Heart left ventricle (tissue), 16 donors: ENCODE measurements around the gene TAF4B. TPM values are rescaled to one million over a fixed set of nuclear protein-coding genes. Genes with fewer than 3 reads are reported as not detected.
"Not testable (repeated sequence)": the region's sequence is repeated elsewhere in the genome, so short reads cannot be mapped to it uniquely, and the experiment has no call there.

ENCODE experiments used
- ATAC-seq, 4 donors: fragments of 200-7000 bp; cut with Tn5 transposase; one replicate each; pipeline ENCODE4 v1.9.1; 2020 to 2022; ENCODE audit warnings: moderate library complexity in 4 of 4, mild to moderate bottlenecking in 3 of 4, moderate number of reproducible peaks in 1 of 4
- DNase-seq, 5 donors: peaks; one replicate each; pipeline ENCODE4 v3.0.0-alpha.2; 2020
- H3K27ac ChIP-seq, 12 donors: fragments of 200-600 bp; sonication (generic) in 4 of 12; one replicate each; pipeline versions ENCODE4 v1.5.0 to v1.8.0; 2016 to 2022; ENCODE audit warnings: mild to moderate bottlenecking in 2 of 12
- H3K27me3 ChIP-seq, 9 donors: fragments of 200-600 bp; sonication (generic) in 2 of 9; one replicate each; pipeline versions ENCODE4 v1.5.1 to v1.8.0; 2016 to 2022; ENCODE audit warnings: mild to moderate bottlenecking in 3 of 9
- H3K36me3 ChIP-seq, 9 donors: fragments of 200-600 bp; sonication (generic) in 2 of 9; one replicate each; pipeline versions ENCODE4 v1.5.0 to v1.8.0; 2018 to 2022; ENCODE audit warnings: mild to moderate bottlenecking in 2 of 9
- H3K4me1 ChIP-seq, 12 donors: fragments of 200-600 bp; sonication (generic) in 4 of 12; one replicate each; pipeline versions ENCODE4 v1.5.0 to v1.8.0; 2016 to 2022; ENCODE audit warnings: mild to moderate bottlenecking in 3 of 12
- H3K4me3 ChIP-seq, 12 donors: fragments of 200-600 bp; sonication (generic) in 4 of 12; one replicate each; pipeline versions ENCODE4 v1.5.0 to v1.8.0; 2017 to 2022; ENCODE audit warnings: mild to moderate bottlenecking in 9 of 12, moderate library complexity in 4 of 12
- H3K9me3 ChIP-seq, 12 donors: fragments of 200-600 bp; sonication (generic) in 4 of 12; one replicate each; pipeline versions ENCODE4 v1.5.0 to v1.8.0; 2016 to 2022; ENCODE audit warnings: mild to moderate bottlenecking in 1 of 12
- CTCF ChIP-seq, 12 donors: fragments of 200-600 bp; sonication (generic) in 4 of 12; IDR thresholded peaks; one replicate each; pipeline versions ENCODE4 v1.5.0 to v1.8.0; 2018 to 2022; ENCODE audit warnings: antibody characterized with exemption in 12 of 12, mild to moderate bottlenecking in 5 of 12
- POLR2A ChIP-seq, 2 donors: fragments of 450-650 bp; IDR thresholded peaks; one replicate each; pipeline ENCODE4 v1.6.1; 2017; ENCODE audit warnings: antibody characterized with exemption in 2 of 2, mild to moderate bottlenecking in 2 of 2, moderate library complexity in 2 of 2
- WGBS, 4 donors: extraction: QIAGEN DNeasy Blood & Tissue Kit in 2 of 4; methylation state at CpG; one replicate each; pipeline versions ENCODE4 v1.1.5 to v1.1.7; 2013 to 2018; 5-methylcytosine and 5-hydroxymethylcytosine counted together
- intact Hi-C, 10 donors: fragments of 100-400 bp; cut with DNase I; formaldehyde crosslinking; loops; one replicate each; pipeline versions ENCODE4 v1.11.1 to v1.14.2; 2022
- polyA plus RNA-seq, 2 donors: library from polyadenylated mRNA; stranded (reverse); fragments of 200-250 nt; gene quantifications; one replicate each; pipeline ENCODE4 v1.2.3, GENCODE V29; 2013
- total RNA-seq, 9 donors: library from RNA; depleted of rRNA in 2 of 9; stranded (reverse); fragments of >200 nt in 2 of 9; fragmentation: NEBNext Ultra II Directional in 3 of 9; extraction: Animal tissue kit (Norgen Biotek cat#: 25700) in 3 of 9; gene quantifications; one replicate each; pipeline versions ENCODE4 v1.1.0 to v1.2.4, GENCODE V29; 2016 to 2023
- donor health status: ischemic (EF 13 %, LVEDD 7.1; RV severe dilation, severe dysfunction).
- donor health status: healthy with polysubstance abuse.
- donor health status: DM: no; HTN: yes; CAD: no.
- donor health status: DM: no; HTN: no; CAD: no.
- donor health status: ischemic (EF 25% LVEDD 6.9; RV normal size, moderate dysfunction).
- donor health status: ischemic (EF 25% LVEDD 5.7; RV mildly dilated, moderate dysfunction).
- donor health status: healthy.
- donor health status: DM: yes; HTN: yes; CAD: no.
- donor health status: ischemic (EF 35%, LVEDD 5.7; RV mildly dilated, moderate dysfunction).
- donor health status: nonischemic (EF 11% LVEDD 7.7; RV severe dilation, severe dysfunction).
- donor health status: DM: yes; HTN: yes; CAD: no.
- donor health status: PGD.
- donor health status: ischemic (EF 29% LVEDD 5.4; RV normal size, mild dysfunction).
- donor health status: nonischemic (EF 23%, LVEDD 6.1; RV moderate dilation, normal function).

Gene TAF4B
- total and polyA plus RNA-seq, 11 donors = 0.38 to 3.6 (median 1.6) TPM

- intact Hi-C loops = no loop called here
- TF ChIP-seq POLR2A (IDR thresholded peaks at IDR 0.05) = no peak
- TF ChIP-seq CTCF (IDR thresholded peaks at IDR 0.05) = no peak
- H3K4me3 ChIP-seq = no peak overlapping the region
- H3K4me1 ChIP-seq = no peaks in the 10 kb centered on the region
- no peaks in the 10 kb centered on the region for H3K27me3 ChIP-seq
- peak in 1 of 4 donors; percentile 39 for ATAC-seq
- H3K9me3 ChIP-seq = peaks cover 0 to 2% (median 0%) of the 10 kb centered on the region in 12 donors
- H3K27ac ChIP-seq = no peak overlapping the region
- WGBS, 4 donors = 64 to 76% (median 70%) methylated on average over 3 of the region's 3 CpGs
- DNase-seq = no peak
- no peaks in the 10 kb centered on the region for H3K36me3 ChIP-seq
Observed at GRCh38 chr18:26301681-26302080, 75.4 kb downstream of the TAF4B start.

GRCh38 chr18:26303222-26303621 lies 77.0 kb downstream of the TAF4B start:
- DNase-seq, H3K4me1 ChIP-seq, intact Hi-C loops, H3K9me3 ChIP-seq, H3K27me3 ChIP-seq, ATAC-seq, H3K27ac ChIP-seq, H3K4me3 ChIP-seq, H3K36me3 ChIP-seq: not testable (repeated sequence)
- 75 to 100% (median 88%) methylated on average over 2 of the region's 2 CpGs for WGBS, 4 donors

- H3K27me3 ChIP-seq = no peaks in the 10 kb centered on the region
- H3K4me1 ChIP-seq = no peaks in the 10 kb centered on the region
- H3K4me3 ChIP-seq = no peak overlapping the region
- H3K27ac ChIP-seq = no peak overlapping the region
- H3K9me3 ChIP-seq = no peaks in the 10 kb centered on the region
- intact Hi-C loops = no loop called here
- TF ChIP-seq POLR2A (IDR thresholded peaks at IDR 0.05) (no peak), CTCF (IDR thresholded peaks at IDR 0.05) (no peak)
- no peaks in the 10 kb centered on the region for H3K36me3 ChIP-seq
- DNase-seq (no peak), ATAC-seq (no peak)
- WGBS, 4 donors = 88 to 98% (median 92%) methylated on average over 1 of the region's 1 CpG
Observed at GRCh38 chr18:26304511-26304910, 78.3 kb downstream of the TAF4B start.

- Histone ChIP-seq H3K4me1 (no peaks in the 10 kb centered on the region), H3K36me3 (no peaks in the 10 kb centered on the region), H3K27me3 (no peaks in the 10 kb centered on the region), H3K4me3 (no peak overlapping the region), H3K27ac (no peak overlapping the region), H3K9me3 (no peaks in the 10 kb centered on the region)
- intact Hi-C loops = loop anchor here in 1 of 10 donors (5.0 kb wide), 1 partner anchor 75 kb away; no protein-coding TSS in a partner anchor
- ATAC-seq (peak in 2 of 4 donors; percentile 54 to 63), DNase-seq (no peak)
- WGBS, 4 donors = 49 to 53% (median 51%) methylated on average over 3 of the region's 3 CpGs
- TF ChIP-seq POLR2A (IDR thresholded peaks at IDR 0.05) = no peak
- peak; percentile 34 to 69 (median 56) for TF ChIP-seq CTCF (IDR thresholded peaks at IDR 0.05)
Observed at GRCh38 chr18:26307161-26307773, 81.0 kb downstream of the TAF4B start.

GRCh38 chr18:26309281-26309680 lies 83.0 kb downstream of the TAF4B start:
- ATAC-seq = no peak
- intact Hi-C loops = loop anchor here in 1 of 10 donors (5.0 kb wide), 1 partner anchor 73 kb away; no protein-coding TSS in a partner anchor

More at GRCh38 chr18:26309281-26309680, 83.0 kb downstream of the TAF4B start:
- Histone ChIP-seq H3K9me3 (no peaks in the 10 kb centered on the region), H3K4me3 (no peak overlapping the region), H3K27ac (no peak overlapping the region), H3K27me3 (no peaks in the 10 kb centered on the region), H3K4me1 (no peaks in the 10 kb centered on the region), H3K36me3 (no peaks in the 10 kb centered on the region)
- TF ChIP-seq POLR2A (IDR thresholded peaks at IDR 0.05) (no peak), CTCF (IDR thresholded peaks at IDR 0.05) (no peak)
- DNase-seq = no peak
- WGBS, 4 donors = 68 to 84% (median 74%) methylated on average over 1 of the region's 1 CpG
